Measurements from ENCODE around the gene MND1.

Gene MND1

DNA sequence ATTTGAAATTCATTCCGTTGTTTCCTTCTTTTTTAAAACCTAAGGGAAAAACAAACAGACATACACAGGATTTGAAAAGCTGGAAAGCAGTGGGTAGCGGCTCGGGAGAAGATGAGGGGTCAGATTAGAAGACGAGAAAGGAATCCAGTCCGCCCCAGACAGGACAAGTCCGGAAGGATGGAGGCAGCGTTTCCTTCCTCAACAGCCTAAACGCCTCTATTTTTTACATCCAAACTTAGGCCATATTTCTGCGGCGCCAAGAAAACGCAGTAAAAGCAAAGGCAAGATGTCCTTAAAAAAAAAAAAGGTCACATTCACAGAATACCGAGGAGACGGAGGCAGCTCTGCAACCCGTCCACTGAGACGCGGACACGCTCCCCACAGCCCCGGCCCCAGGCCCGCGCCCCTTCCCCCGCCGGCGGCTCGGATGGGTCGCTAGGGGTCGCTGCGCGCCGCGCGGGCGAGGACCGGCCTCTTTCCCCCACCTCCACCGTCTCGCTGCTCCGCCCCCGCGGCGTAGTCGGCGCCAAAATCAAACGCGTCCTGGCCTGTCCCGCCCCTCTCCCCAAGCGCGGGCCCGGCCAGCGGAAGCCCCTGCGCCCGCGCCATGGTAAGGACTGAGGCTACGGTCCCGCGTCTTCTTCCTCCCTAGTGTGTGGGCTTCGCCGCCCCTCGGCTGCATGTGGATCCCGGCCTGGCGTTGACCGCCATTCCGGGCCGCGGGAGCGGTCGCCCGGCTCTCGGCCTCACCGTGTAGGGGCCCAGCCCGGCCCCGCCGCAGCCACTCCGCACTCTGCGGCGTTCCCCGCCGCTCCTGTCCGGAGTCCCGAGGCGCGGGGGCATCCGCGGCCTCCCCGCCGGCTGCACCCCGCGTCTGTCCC is at the start of gene MND1:
TSS of gene MND1 (plus strand) at position 558 of the 881 bp plus-strand sequence. CDS start at position 608, 50 bp downstream.
- DNase-seq = peak; percentile 91

DNA sequence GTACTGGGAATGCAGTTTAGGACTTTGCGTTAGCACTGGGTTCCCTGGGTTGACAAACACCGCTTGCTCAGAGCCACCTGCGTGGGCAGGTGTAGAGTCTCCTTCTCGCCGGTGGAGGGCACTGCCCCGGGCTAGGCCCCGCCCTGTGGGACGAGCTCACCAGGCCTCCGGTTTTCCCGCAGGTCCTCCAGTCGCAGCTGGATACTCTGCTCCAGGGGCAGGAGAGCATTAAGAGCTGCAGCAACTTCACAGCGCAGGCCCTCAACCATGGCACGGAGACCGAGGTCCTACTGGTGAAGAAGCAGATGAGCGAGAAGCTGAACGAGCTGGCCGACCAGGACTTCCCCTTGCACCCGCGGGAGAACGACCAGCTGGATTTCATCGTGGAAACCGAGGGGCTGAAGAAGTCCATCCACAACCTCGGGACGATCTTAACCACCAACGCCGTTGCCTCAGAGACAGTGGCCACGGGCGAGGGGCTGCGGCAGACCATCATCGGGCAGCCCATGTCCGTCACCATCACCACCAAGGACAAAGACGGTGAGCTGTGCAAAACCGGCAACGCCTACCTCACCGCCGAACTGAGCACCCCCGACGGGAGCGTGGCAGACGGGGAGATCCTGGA is 49.2 kb upstream of the MND1 start:
- no peak for DNase-seq

DNA sequence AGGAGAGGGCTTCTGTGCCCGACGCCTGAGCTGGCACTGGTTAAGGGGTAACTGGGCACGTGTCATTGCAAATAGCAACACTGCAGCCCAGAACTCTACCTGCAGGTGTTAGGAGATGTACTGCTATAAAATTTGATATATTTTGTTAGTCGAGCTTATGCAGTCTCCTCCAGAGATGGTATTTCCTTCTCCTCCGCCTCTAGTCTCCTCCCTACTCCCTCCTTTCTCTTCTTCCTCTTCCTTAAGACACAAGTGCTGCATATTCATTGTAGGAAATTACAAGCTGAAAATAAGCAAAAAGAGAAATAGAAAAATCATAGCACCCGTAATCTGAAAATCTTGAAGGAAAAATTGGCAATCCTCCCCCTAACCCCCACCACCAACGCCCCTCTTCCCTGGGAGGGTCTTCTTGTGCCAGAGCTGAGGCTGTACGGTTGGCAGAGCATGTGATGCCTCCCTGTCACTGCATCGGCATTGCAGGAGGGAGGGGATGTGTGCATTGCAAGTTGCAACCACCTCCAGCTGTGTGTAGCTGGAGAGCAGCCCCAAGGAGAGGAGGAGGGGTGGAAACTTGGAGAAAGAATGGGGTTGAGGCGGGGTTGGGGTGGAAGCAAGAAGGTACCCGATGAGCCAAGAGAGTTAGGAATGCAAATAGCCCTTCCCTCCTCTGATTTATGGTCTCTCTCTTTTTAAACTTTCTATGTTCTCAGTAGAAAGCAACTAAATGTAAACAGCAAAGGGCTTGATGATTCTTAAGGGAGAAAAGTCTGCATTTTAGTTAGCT is 48.3 kb upstream of the MND1 start:
- DNase-seq = no peak

GRCh38 chr4:153297116-153297515 is 47.4 kb upstream of the MND1 start:
- DNase-seq = no peak

- DNase-seq = no peak
These were observed 33.7 kb upstream of the MND1 start for GRCh38 chr4:153310793-153311192.

DNA sequence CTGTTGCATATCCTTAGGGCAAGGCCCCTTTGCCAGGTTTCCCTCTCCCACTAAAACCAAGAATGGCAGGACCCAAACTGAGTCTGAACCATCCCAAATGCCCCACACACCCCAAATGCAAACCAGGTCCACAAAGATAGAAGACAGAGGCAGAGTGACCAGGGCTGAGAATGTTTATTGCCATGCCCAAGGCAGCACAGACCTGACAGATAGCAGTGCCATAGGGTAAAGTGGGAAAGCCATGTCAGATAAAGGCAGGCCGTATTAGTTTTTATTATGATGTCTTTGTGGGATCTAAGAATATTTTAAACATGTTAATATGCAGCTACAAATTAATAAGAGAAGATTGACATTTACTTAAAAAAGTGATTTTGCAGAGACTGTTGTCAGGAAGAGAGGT is 29.6 kb upstream of the MND1 start:
- no peak for DNase-seq

- no peak for DNase-seq
These were observed 25.7 kb upstream of the MND1 start for GRCh38 chr4:153318696-153319320.

DNA sequence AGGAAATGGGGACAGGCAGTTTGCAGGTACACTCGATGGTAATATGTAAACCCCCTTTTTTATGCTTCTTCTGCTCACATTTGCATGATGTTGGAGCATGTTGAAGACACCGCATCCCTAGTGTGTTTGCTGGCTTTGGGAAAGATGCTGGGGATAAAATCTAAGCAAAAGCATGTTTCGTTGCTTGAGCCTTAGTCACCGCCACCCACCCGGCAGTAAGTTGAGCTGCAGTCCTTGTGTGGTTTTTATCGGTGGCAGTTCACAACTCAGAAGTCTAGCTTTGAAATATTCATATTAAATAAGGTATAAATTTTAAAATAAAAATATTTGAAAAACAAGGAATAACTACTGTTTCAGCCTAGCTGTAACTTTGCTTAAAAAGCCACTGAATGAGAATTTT is 21.7 kb upstream of the MND1 start:
- no peak for DNase-seq

- no peak for DNase-seq
These were observed 20.4 kb upstream of the MND1 start for GRCh38 chr4:153324046-153324445.

DNA sequence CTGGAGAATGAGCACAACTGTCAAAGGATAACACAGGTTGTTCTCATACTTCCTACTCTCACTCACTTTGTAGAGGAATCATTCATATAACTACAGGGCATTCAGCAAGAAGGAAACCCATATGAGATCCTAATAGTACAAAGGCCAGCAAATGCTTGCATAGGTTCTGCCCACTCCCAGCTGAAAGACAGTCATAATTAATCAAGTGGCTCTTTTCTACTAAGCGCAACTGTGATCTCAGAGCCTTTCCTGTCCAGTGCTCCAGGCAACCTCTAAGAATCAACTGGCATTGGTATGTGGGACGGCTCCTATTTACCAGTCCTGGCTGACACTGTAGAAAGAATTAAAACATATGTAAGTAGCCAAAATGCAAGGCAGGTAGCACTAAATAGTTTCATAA is 18.9 kb upstream of the MND1 start:
- no peak for DNase-seq

- DNase-seq = no peak
These were observed 18.0 kb upstream of the MND1 start for GRCh38 chr4:153326513-153326912.

DNA sequence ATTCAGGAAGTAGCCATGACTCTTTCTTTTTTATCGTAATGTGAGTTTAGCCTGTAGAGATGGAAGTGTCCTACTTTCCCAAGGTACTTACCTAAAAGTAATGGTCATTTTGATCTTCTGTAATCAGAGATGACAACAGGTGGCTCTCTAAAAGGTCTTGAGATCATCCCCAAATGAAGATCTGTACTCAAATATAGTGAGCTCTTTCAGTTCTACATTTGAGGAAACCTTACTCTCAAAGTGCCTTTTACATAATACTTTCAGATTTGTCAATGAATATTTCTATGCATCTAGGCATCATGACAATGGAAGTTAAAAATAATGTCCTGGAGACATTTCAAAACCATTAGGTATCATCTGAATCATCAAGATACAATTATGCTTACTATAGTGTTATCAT is 17.2 kb upstream of the MND1 start:
- DNase-seq = no peak

GRCh38 chr4:153332936-153333335 is 11.6 kb upstream of the MND1 start:
- DNase-seq = no peak

GRCh38 chr4:153333874-153334273 is 10.6 kb upstream of the MND1 start:
- no peak for DNase-seq

- no peak for DNase-seq
These were observed 8.8 kb upstream of the MND1 start for GRCh38 chr4:153335665-153336064.

DNA sequence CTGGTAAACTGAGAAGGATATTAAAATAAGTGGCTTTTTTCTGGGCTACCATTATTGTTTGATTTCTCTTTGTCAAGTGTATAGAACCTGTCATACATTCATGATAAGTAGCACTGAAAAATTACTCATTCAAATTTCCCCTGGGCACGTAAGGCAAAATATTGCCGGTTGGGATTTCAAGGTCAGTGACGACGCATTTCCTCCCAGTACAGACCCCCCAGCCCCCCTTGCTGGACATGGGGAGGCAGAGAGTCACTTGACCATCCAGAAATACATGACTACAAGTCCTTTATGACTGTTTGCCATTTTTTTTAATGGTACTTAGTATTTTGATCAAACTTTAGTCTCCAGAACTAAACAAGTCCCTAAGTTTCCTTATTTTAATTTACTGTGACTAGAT is 6.8 kb upstream of the MND1 start:
- DNase-seq = no peak

DNA sequence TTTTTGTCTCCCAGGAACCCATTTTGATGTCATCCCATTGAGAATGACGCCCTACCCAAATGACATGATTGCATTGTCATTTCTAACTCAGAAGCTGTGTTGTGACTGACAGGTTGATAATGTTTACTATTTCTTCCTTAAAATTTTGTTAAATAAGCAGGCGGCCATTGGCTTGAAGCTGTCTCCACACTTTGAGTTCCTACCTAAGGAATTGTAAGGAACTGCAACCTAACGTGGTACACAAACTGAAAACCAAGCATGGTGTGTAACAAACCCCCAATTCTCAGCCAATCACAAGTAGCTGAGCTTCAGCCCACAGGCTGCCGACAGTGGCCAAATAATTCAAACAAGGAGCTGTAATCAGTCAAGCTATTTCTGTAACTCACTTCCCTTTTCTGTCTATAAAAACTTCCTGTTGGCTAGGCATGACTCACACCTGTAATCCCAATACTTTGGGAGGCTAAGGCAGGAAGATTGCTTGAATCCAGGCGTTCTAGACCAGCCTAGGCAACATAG is 2.9 kb upstream of the MND1 start:
- DNase-seq = no peak

DNA sequence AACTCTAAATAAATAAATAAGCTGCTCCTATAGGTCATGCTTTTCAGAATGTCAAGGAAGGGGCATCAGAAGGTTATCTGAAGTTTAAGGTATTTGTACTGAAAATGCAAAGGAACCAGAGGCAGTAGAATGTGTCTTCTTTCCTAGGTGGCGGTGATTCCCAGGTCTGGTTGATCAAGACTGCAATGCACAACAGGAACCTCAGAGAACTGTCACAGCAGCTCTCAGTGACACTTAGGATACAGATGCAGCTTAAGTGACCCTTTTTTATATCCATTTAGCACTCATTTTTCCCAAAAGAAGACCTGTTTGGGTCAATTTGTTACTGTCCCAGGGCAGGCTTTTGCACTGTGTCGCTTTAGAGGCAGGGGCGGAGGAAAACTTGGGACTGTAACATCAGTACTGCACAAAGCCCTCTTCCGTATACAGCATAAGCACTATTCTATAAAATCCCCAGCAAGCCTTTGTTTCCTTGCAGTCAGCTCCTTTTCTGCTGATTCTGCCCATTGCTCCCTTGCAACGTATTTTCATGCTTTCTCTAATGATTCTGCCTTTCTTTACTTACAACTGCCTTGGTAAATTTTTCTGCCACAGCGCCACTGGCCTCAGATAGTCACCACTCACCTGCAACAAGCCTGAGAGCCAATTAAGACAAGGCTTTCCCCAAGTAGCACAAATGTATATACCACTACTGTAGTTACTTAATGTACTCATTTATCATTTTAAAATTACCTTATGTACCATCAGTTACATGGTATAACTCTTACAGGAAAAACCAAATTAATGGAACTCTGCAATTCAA is 1.5 kb upstream of the MND1 start:
- no peak for DNase-seq

- peak; percentile 49 for DNase-seq
These were observed 809 bp downstream of the MND1 start for GRCh38 chr4:153345012-153345981.

- no peak for DNase-seq
These were observed 1.5 kb downstream of the MND1 start for GRCh38 chr4:153346031-153346430.

DNA sequence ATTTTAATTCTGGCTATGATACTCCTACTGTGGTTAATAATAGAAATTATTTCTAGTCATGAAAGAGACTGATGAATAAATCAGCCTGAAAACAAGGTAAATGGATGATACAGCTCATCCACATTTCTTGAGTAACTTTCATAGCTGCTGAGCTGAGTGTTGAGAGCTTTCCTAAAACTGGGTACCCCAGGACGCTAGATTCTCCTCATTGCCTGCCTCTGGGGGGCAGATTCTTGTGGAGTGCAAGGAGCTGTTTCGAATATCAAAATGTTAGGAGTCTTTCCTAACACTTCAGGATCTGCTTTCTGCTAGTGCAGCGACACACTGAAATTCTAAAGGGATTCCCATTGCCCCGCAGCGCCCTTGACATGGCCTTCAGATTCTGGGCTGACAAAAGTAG is 2.1 kb downstream of the MND1 start:
- DNase-seq = no peak

All from activated CD8-positive, alpha-beta memory T cell treated with anti-CD3 and anti-CD28 coated beads, Interleukin-2, amount 50 U/mL, for 4 hours (primary cell).